ENCODE measurements around the gene AGPS. TPM values are rescaled to one million over a fixed set of nuclear protein-coding genes. Genes with fewer than 3 reads are reported as not detected.
"Not testable (repeated sequence)": the region's sequence is repeated elsewhere in the genome, so short reads cannot be mapped to it uniquely, and the experiment has no call there.

Gene AGPS
- polyA plus RNA-seq, 1 of the 3 experiments (the other 2 are of a cell fraction): 10.9 TPM

DNA sequence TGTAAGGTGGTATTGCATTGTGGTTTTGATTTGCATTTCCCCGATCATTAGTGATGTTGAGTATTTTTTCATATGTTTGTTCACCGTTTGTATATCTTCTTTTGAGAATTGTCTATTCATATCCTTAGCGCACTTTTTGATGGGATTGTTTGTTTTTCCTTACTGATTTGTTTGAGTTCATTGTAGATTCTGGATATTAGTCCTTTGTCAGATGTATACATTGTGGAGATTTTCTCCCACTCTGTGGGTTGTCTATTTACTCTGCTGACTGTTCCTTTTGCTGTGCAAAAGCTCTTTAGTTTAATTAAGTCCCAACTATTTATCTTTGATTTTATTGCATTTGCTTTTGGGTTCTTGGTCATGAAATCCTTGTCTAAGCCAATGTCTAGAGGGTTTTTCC is 38.0 kb upstream of the AGPS start:
- H3K36me3 ChIP-seq (replicated peaks in 1 of 2; ENCODE audit: control insufficient read depth in 1 of 2, insufficient read depth in 2 of 2, low read length in 1 of 2); H4K20me1 ChIP-seq (ENCODE audit: insufficient read depth); H3K9ac ChIP-seq; H3K9me2 ChIP-seq; POLR2A ChIA-PET; H3K4me1 ChIP-seq (ENCODE audit: control insufficient read depth in 1 of 2, insufficient read depth in 2 of 2, low read depth in 1 of 2, low read length in 1 of 2); H3K9me3 ChIP-seq; H3K4me2 ChIP-seq; CTCF ChIA-PET; H2AFZ ChIP-seq (ENCODE audit: low read depth); H3K27me3 ChIP-seq (ENCODE audit: insufficient read depth); H3F3A ChIP-seq (replicated peaks; ENCODE audit: insufficient read depth); H3K4me3 ChIP-seq (ENCODE audit: low read depth in 2 of 2, low read length in 1 of 2); DNase-seq; H3K27ac ChIP-seq (ENCODE audit: low read depth in 2 of 2, low read length in 1 of 2); H3K79me2 ChIP-seq (ENCODE audit: insufficient read depth): not testable (repeated sequence)
- 95% methylated on average over 3 of the region's 3 CpGs for WGBS (ENCODE audit: low lambda C conversion rate)

DNA sequence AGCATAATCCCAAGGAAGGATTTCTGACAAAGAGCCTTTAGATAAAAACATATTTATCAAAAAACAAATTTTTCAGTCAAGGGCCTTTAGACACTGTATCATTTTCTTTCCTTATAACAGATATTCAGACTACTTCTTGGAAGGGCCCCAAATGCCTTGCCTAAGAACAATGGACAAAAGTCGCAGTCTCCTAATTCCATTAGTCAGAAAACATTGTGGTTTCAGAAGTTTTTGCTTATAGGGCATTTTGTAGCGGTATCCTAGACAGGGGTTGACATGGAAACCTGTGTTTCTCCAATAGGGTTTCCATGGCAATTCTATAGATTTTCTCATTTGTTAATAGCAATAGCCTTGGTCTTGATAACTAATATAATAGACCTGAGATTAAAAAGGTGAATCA is 36.7 kb upstream of the AGPS start:
- TF ChIP-seq RCOR1 (IDR thresholded peaks at IDR 0.05; ENCODE audit: low read length): no peak
- TF ChIP-seq, protein P1, sequence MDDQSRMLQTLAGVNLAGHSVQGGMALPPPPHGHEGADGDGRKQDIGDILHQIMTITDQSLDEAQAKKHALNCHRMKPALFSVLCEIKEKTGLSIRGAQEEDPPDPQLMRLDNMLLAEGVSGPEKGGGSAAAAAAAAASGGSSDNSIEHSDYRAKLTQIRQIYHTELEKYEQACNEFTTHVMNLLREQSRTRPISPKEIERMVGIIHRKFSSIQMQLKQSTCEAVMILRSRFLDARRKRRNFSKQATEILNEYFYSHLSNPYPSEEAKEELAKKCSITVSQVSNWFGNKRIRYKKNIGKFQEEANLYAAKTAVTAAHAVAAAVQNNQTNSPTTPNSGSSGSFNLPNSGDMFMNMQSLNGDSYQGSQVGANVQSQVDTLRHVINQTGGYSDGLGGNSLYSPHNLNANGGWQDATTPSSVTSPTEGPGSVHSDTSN (IDR thresholded peaks at IDR 0.05): no peak
- TF ChIP-seq RXRA (IDR thresholded peaks at IDR 0.05; ENCODE audit: borderline replicate concordance, low read depth): no peak
- no peak for TF ChIP-seq YY1 (IDR thresholded peaks at IDR 0.05; ENCODE audit: low read depth)
- TF ChIP-seq FOXM1 (IDR thresholded peaks at IDR 0.05; ENCODE audit: low read depth): no peak
- H2AFZ ChIP-seq (ENCODE audit: low read depth): no peak overlapping the region
- no peaks in the 10 kb centered on the region for H3K9me3 ChIP-seq
- H3K36me3 ChIP-seq (replicated peaks in 1 of 2; ENCODE audit: control insufficient read depth in 1 of 2, insufficient read depth in 2 of 2, low read length in 1 of 2): no peaks in the 10 kb centered on the region
- no peak overlapping the region for H3K27ac ChIP-seq (ENCODE audit: low read depth in 2 of 2, low read length in 1 of 2)
- H3K9me2 ChIP-seq: no peaks in the 10 kb centered on the region
- H3K9ac ChIP-seq: no peak overlapping the region
- H3F3A ChIP-seq (replicated peaks; ENCODE audit: insufficient read depth): peaks cover 6% of the 10 kb centered on the region
- POLR2A ChIA-PET: no interaction called here
- H4K20me1 ChIP-seq (ENCODE audit: insufficient read depth): no peaks in the 10 kb centered on the region
- no peak for DNase-seq
- no peak overlapping the region for H3K4me2 ChIP-seq
- H3K79me2 ChIP-seq (ENCODE audit: insufficient read depth): no peaks in the 10 kb centered on the region
- H3K27me3 ChIP-seq (ENCODE audit: insufficient read depth): no peaks in the 10 kb centered on the region
- no peak overlapping the region for H3K4me3 ChIP-seq (ENCODE audit: low read depth in 2 of 2, low read length in 1 of 2)
- H3K4me1 ChIP-seq (ENCODE audit: control insufficient read depth in 1 of 2, insufficient read depth in 2 of 2, low read depth in 1 of 2, low read length in 1 of 2): no peaks in the 10 kb centered on the region
- 96% methylated on average over 2 of the region's 2 CpGs for WGBS (ENCODE audit: low lambda C conversion rate)
- CTCF ChIA-PET: interaction anchor here (1.3 to 1.9 kb wide), 3 partner anchors 10 to 403 kb away, joined by 4 to 7 read pairs (median 4); no protein-coding TSS in a partner anchor

DNA sequence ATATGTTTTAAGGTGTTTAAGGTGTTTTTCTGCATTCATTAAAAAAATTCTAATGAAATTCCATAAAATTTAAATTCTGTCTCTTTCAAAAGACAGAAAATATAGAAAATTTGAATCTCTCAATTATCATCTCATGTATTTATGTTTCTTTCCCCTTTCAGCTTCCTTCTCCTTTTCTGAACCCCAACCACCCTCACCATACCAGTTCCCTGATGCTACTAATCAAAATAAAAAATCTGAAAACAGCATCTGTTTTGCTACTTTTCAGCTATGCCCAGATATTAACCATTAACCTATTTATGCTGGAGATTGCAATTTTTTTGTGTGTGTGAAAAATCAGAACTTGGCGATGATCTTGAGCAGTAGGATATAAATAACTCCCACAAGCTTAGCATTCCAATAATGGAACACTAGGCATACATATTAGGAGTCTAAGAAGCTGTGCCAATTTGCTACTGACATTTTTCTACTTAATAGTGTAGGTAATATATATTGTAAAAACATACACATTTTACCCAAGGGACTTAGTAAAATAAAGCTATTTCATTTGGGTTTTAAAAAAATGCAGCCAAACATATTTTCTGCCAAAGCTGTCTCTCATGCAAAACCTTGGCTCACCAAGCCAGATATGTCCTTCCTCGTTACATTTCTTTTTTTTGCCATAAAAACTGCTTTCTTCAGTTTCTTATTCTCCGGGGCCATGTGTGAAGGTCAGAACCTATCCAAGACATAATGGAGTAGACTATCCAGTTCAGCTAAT is 32.6 kb upstream of the AGPS start:
- Histone ChIP-seq H3K4me3 (ENCODE audit: low read depth in 2 of 2, low read length in 1 of 2) (no peak overlapping the region), H3K27me3 (ENCODE audit: insufficient read depth) (no peaks in the 10 kb centered on the region), H3K9ac (no peak overlapping the region), H3K4me2 (no peak overlapping the region), H3K27ac (ENCODE audit: low read depth in 2 of 2, low read length in 1 of 2) (no peak overlapping the region), H3K9me2 (no peaks in the 10 kb centered on the region), H3K36me3 (replicated peaks in 1 of 2; ENCODE audit: control insufficient read depth in 1 of 2, insufficient read depth in 2 of 2, low read length in 1 of 2) (no peaks in the 10 kb centered on the region), H2AFZ (ENCODE audit: low read depth) (no peak overlapping the region), H3K79me2 (ENCODE audit: insufficient read depth) (no peaks in the 10 kb centered on the region), H3K4me1 (ENCODE audit: control insufficient read depth in 1 of 2, insufficient read depth in 2 of 2, low read depth in 1 of 2, low read length in 1 of 2) (no peaks in the 10 kb centered on the region), H3F3A (replicated peaks; ENCODE audit: insufficient read depth) (no peaks in the 10 kb centered on the region), H3K9me3 (no peaks in the 10 kb centered on the region), H4K20me1 (ENCODE audit: insufficient read depth) (no peaks in the 10 kb centered on the region)
- CTCF ChIA-PET: interaction anchor here (1.2 kb wide), 1 partner anchor 94 kb away, joined by 3 read pairs; no protein-coding TSS in a partner anchor
- no peak for DNase-seq
- 92% methylated on average over 3 of the region's 3 CpGs for WGBS (ENCODE audit: low lambda C conversion rate)
- POLR2A ChIA-PET: interaction anchor here (0.9 to 2.3 kb wide), 2 partner anchors 32 to 119 kb away, joined by 3 to 7 read pairs; partner anchors contain the start of gene AGPS
- no peak for TF ChIP-seq SMC3 (IDR thresholded peaks at IDR 0.05; ENCODE audit: low read depth, low read length)
- TF ChIP-seq MEF2A (IDR thresholded peaks at IDR 0.05; ENCODE audit: borderline replicate concordance, low read depth): no peak
- no peak for TF ChIP-seq EP300 (IDR thresholded peaks at IDR 0.05; ENCODE audit: borderline replicate concordance in 1 of 2, low read depth in 1 of 2, low read length in 1 of 2)
- TF ChIP-seq, protein P2, sequence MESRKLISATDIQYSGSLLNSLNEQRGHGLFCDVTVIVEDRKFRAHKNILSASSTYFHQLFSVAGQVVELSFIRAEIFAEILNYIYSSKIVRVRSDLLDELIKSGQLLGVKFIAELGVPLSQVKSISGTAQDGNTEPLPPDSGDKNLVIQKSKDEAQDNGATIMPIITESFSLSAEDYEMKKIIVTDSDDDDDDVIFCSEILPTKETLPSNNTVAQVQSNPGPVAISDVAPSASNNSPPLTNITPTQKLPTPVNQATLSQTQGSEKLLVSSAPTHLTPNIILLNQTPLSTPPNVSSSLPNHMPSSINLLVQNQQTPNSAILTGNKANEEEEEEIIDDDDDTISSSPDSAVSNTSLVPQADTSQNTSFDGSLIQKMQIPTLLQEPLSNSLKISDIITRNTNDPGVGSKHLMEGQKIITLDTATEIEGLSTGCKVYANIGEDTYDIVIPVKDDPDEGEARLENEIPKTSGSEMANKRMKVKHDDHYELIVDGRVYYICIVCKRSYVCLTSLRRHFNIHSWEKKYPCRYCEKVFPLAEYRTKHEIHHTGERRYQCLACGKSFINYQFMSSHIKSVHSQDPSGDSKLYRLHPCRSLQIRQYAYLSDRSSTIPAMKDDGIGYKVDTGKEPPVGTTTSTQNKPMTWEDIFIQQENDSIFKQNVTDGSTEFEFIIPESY (IDR thresholded peaks at IDR 0.05; ENCODE audit: borderline replicate concordance, low read depth): no peak
- TF ChIP-seq POLR2AphosphoS5 (IDR thresholded peaks at IDR 0.05; ENCODE audit: low read depth, low read length): no peak
- no peak for TF ChIP-seq FOSL2 (IDR thresholded peaks at IDR 0.05; ENCODE audit: borderline replicate concordance, low read depth)
- no peak for TF ChIP-seq TEAD4 (IDR thresholded peaks at IDR 0.05; ENCODE audit: borderline replicate concordance, insufficient read depth)
- TF ChIP-seq, protein P3, sequence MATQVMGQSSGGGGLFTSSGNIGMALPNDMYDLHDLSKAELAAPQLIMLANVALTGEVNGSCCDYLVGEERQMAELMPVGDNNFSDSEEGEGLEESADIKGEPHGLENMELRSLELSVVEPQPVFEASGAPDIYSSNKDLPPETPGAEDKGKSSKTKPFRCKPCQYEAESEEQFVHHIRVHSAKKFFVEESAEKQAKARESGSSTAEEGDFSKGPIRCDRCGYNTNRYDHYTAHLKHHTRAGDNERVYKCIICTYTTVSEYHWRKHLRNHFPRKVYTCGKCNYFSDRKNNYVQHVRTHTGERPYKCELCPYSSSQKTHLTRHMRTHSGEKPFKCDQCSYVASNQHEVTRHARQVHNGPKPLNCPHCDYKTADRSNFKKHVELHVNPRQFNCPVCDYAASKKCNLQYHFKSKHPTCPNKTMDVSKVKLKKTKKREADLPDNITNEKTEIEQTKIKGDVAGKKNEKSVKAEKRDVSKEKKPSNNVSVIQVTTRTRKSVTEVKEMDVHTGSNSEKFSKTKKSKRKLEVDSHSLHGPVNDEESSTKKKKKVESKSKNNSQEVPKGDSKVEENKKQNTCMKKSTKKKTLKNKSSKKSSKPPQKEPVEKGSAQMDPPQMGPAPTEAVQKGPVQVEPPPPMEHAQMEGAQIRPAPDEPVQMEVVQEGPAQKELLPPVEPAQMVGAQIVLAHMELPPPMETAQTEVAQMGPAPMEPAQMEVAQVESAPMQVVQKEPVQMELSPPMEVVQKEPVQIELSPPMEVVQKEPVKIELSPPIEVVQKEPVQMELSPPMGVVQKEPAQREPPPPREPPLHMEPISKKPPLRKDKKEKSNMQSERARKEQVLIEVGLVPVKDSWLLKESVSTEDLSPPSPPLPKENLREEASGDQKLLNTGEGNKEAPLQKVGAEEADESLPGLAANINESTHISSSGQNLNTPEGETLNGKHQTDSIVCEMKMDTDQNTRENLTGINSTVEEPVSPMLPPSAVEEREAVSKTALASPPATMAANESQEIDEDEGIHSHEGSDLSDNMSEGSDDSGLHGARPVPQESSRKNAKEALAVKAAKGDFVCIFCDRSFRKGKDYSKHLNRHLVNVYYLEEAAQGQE (IDR thresholded peaks at IDR 0.05; ENCODE audit: low read depth, low read length): no peak
- TF ChIP-seq NFIC (IDR thresholded peaks at IDR 0.05; ENCODE audit: borderline replicate concordance): no peak
- no peak for TF ChIP-seq RXRA (IDR thresholded peaks at IDR 0.05; ENCODE audit: borderline replicate concordance, low read depth)
- no peak for TF ChIP-seq JUND (IDR thresholded peaks at IDR 0.05)

All from SK-N-SH (cell line).